H9 (cell line): ENCODE measurements around the gene CSMD2. TPM values are rescaled to one million over a fixed set of nuclear protein-coding genes. Genes with fewer than 3 reads are reported as not detected.

ENCODE experiments used
- DNase-seq: peaks from one replicate; pipeline ENCODE4 v3.0.0-alpha.2; 2017
- H2AFZ ChIP-seq: one replicate; pipeline ENCODE4 v1.6.1; 2013; ENCODE audit warnings: mild to moderate bottlenecking, low read length, control low read depth, moderate library complexity
- H2AK5ac ChIP-seq: 2 replicates; pipeline ENCODE4 v1.6.1; 2013; ENCODE audit warnings: low read length, control low read depth, mixed read lengths; ENCODE audit not compliant: insufficient read length
- H2BK120ac ChIP-seq: one replicate; pipeline ENCODE4 v1.6.1; 2013; ENCODE audit warnings: low read depth, mild to moderate bottlenecking, low read length, control low read depth, inconsistent platforms; ENCODE audit not compliant: poor library complexity, severe bottlenecking
- H2BK12ac ChIP-seq: 2 replicates; pipeline ENCODE4 v1.6.1; 2013; ENCODE audit warnings: low read length, control low read depth, mixed read lengths, low read depth; ENCODE audit not compliant: insufficient read length
- H2BK15ac ChIP-seq: 2 replicates; pipeline ENCODE4 v1.6.1; 2013; ENCODE audit warnings: low read depth, low read length, control low read depth
- H2BK20ac ChIP-seq: one replicate; pipeline ENCODE4 v1.6.1; 2013; ENCODE audit warnings: low read depth, mild to moderate bottlenecking, low read length, control low read depth, inconsistent platforms; ENCODE audit not compliant: poor library complexity, severe bottlenecking
- H2BK5ac ChIP-seq: 2 replicates; pipeline ENCODE4 v1.6.1; 2013; ENCODE audit warnings: low read length, control low read depth, mixed read lengths; ENCODE audit not compliant: insufficient read length
- H3K14ac ChIP-seq: 2 replicates; pipeline ENCODE4 v1.6.1; 2013; ENCODE audit warnings: low read length, control low read depth; ENCODE audit not compliant: insufficient read depth
- H3K18ac ChIP-seq: 2 replicates; pipeline ENCODE4 v1.6.1; 2013; ENCODE audit warnings: low read depth, mild to moderate bottlenecking, mixed read lengths, low read length, control low read depth; ENCODE audit not compliant: insufficient read length
- H3K23ac ChIP-seq: 2 replicates; pipeline ENCODE4 v1.6.1; 2013; ENCODE audit warnings: low read length, control low read depth, mixed read lengths, low read depth; ENCODE audit not compliant: insufficient read length
- H3K23me2 ChIP-seq: 2 replicates; pipeline ENCODE4 v1.6.1; 2013; ENCODE audit warnings: low read depth, mild to moderate bottlenecking, mixed read lengths, low read length, control low read depth; ENCODE audit not compliant: insufficient read length, poor library complexity, severe bottlenecking
- H3K27ac ChIP-seq: 2 replicates; pipeline ENCODE4 v1.5.1; 2013; ENCODE audit warnings: low read length, control low read depth, mixed read lengths, low read depth; ENCODE audit not compliant: insufficient read length
- H3K27me3 ChIP-seq: 2 replicates; pipeline ENCODE4 v1.6.1; 2013; ENCODE audit warnings: low read length, control low read depth, inconsistent platforms; ENCODE audit not compliant: insufficient read depth
- H3K4ac ChIP-seq: 2 replicates; pipeline ENCODE4 v1.6.1; 2013; ENCODE audit warnings: low read depth, mild to moderate bottlenecking, control low read depth, inconsistent platforms, low read length, moderate library complexity
- H3K4me1 ChIP-seq: 2 replicates; pipeline ENCODE4 v1.6.1; 2013; ENCODE audit warnings: low read length, control low read depth, inconsistent platforms; ENCODE audit not compliant: insufficient read depth
- H3K4me2 ChIP-seq: 2 replicates; pipeline ENCODE4 v1.6.1; 2013; ENCODE audit warnings: low read length, control low read depth, mixed read lengths; ENCODE audit not compliant: insufficient read length, insufficient read depth
- H3K56ac ChIP-seq: 2 replicates; pipeline ENCODE4 v1.6.1; 2013; ENCODE audit warnings: low read depth, mild to moderate bottlenecking, mixed read lengths, low read length, control low read depth; ENCODE audit not compliant: insufficient read length
- H3K79me1 ChIP-seq: 2 replicates; pipeline ENCODE4 v1.6.1; 2013; ENCODE audit warnings: low read depth, mild to moderate bottlenecking, moderate library complexity, low read length, control low read depth, inconsistent platforms; ENCODE audit not compliant: insufficient read depth, poor library complexity, severe bottlenecking
- H3K79me2 ChIP-seq: 2 replicates; pipeline ENCODE4 v1.6.1; 2013; ENCODE audit warnings: low read length, control low read depth, inconsistent platforms; ENCODE audit not compliant: insufficient read depth
- H3K9ac ChIP-seq: 2 replicates; pipeline ENCODE4 v1.6.1; 2013; ENCODE audit warnings: low read length, control low read depth, mixed read lengths; ENCODE audit not compliant: insufficient read length; ENCODE audit errors: extremely low read depth
- H3K9me3 ChIP-seq: one replicate; pipeline ENCODE4 v1.6.1; 2013; ENCODE audit warnings: low read depth, low read length, inconsistent platforms; ENCODE audit not compliant: control insufficient read depth
- H3T11ph ChIP-seq: one replicate; pipeline ENCODE4 v1.6.1; 2013; ENCODE audit warnings: mild to moderate bottlenecking, low read length, control low read depth, inconsistent platforms
- H4K20me1 ChIP-seq: one replicate; pipeline ENCODE4 v1.6.1; 2013; ENCODE audit not compliant: control insufficient read depth, insufficient read length, insufficient read depth
- H4K5ac ChIP-seq: 2 replicates; pipeline ENCODE4 v1.6.1; 2013; ENCODE audit warnings: low read depth, mild to moderate bottlenecking, mixed read lengths, low read length, control low read depth; ENCODE audit not compliant: insufficient read length
- H4K8ac ChIP-seq: replicated peaks from 2 replicates; pipeline ENCODE4 v1.6.1; 2013; ENCODE audit warnings: low read length, control low read depth, mixed read lengths, low read depth; ENCODE audit not compliant: insufficient read length
- H4K91ac ChIP-seq: 2 replicates; pipeline ENCODE4 v1.6.1; 2013; ENCODE audit warnings: low read depth, mild to moderate bottlenecking, moderate library complexity, mixed read lengths, low read length, control low read depth; ENCODE audit not compliant: insufficient read length
- H3K27ac Mint-ChIP-seq, 3 experiments: 2 replicates in 2 of 3; 3 replicates in 1 of 3; pipeline ENCODE4 v1.8.0; 2020 to 2021; ENCODE audit warnings: mixed read lengths in 3 of 3, mild to moderate bottlenecking in 1 of 3, moderate library complexity in 1 of 3
- H3K27me3 Mint-ChIP-seq: 2 replicates; pipeline ENCODE4 v1.8.0; 2021; ENCODE audit warnings: low read depth, mild to moderate bottlenecking, moderate library complexity, mixed read lengths
- H3K36me3 Mint-ChIP-seq, 3 experiments: 2 replicates in 2 of 3; 3 replicates in 1 of 3; pipeline ENCODE4 v1.8.0; 2020 to 2021; ENCODE audit warnings: low read depth in 3 of 3, mixed read lengths in 3 of 3; ENCODE audit not compliant: insufficient read depth in 1 of 3
- H3K4me1 Mint-ChIP-seq, 2 experiments: 2 replicates each; pipeline ENCODE4 v1.8.0; 2020; ENCODE audit warnings: mixed read lengths in 2 of 2
- H3K4me3 Mint-ChIP-seq, 2 experiments: 2 replicates in 1 of 2; 3 replicates in 1 of 2; pipeline ENCODE4 v1.8.0; 2020 to 2021; ENCODE audit warnings: mild to moderate bottlenecking in 2 of 2, mixed read lengths in 2 of 2, moderate library complexity in 1 of 2
- H3K9me3 Mint-ChIP-seq, 2 experiments: 2 replicates in 1 of 2; 3 replicates in 1 of 2; pipeline ENCODE4 v1.8.0; 2020; ENCODE audit warnings: mild to moderate bottlenecking in 2 of 2, mixed read lengths in 2 of 2, moderate library complexity in 1 of 2
- CTCF ChIP-seq: fragments of 200-600 bp; sonication (generic); conservative IDR thresholded peaks from 3 replicates; pipeline ENCODE4 v1.8.0; 2021; ENCODE audit warnings: antibody characterized with exemption, mild to moderate bottlenecking
- WGBS: extraction: QIAGEN DNeasy Blood & Tissue Kit; methylation state at CpG from one replicate; pipeline ENCODE4 v1.1.7; 2013; ENCODE audit warnings: missing lambda C conversion rate, low lambda C conversion rate, mixed read lengths; ENCODE audit not compliant: insufficient read length; ENCODE audit errors: extremely low coverage; 5-methylcytosine and 5-hydroxymethylcytosine counted together
- total RNA-seq: library from RNA; stranded (reverse); gene quantifications from 2 replicates; pipeline ENCODE4 v1.2.1, GENCODE V29; 2021

Gene CSMD2
- total RNA-seq, 1 experiment from 2014 or later, result 6.4 TPM

DNA sequence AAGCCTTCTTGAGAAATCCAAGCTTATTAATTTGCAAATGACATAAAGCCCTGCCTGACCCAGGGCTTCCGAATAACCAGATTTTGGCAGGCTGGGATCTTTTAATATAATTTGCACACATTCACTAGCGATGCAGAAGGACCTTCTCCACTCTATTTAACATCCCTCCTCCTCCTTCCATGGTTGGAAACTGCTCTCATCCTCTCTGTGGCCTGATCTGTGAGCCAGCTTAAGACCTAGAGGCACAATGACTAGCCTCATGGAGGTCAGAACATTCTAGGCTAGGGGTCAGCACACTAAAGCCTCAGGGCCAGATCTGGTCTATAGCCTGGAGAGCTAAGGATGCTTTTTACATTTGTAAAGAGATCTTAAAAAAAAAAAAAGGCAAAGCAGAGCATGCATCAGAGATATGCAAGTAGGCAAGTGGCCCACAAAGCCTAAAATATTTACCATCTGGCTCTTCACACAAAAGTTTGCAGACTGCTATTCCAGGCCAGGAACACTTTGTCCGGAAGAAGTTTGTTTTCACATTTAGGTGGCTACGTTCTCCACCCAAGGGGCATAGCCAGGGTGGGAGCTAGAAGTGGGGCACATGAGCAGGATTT is 439.4 kb downstream of the CSMD2 start:
- Histone ChIP-seq H3K79me1 (no peaks in the 10 kb centered on the region), H3K4ac (no peak overlapping the region), H2BK15ac (no peak overlapping the region), H4K20me1 (no peaks in the 10 kb centered on the region), H3K56ac (no peak overlapping the region), H2BK5ac (no peak overlapping the region), H3K4me2 (no peak overlapping the region), H3K27ac (no peak overlapping the region), H2BK20ac (no peak overlapping the region), H3K79me2 (no peaks in the 10 kb centered on the region), H3K9me3 (no peaks in the 10 kb centered on the region), H2AK5ac (no peak overlapping the region), H2BK120ac (no peak overlapping the region), H3K27me3 (no peaks in the 10 kb centered on the region), H4K5ac (no peak overlapping the region), H3K14ac (no peak overlapping the region), H2BK12ac (no peak overlapping the region), H2AFZ (no peak overlapping the region), H3K23ac (no peak overlapping the region), H3T11ph (no peak overlapping the region), H3K9ac (no peak overlapping the region), H3K18ac (no peak overlapping the region), H4K8ac (no peak overlapping the region), H3K23me2 (no peaks in the 10 kb centered on the region), H3K4me1 (no peaks in the 10 kb centered on the region), H4K91ac (no peak overlapping the region)
- WGBS, result no CpG with 5 or more reads among the region's 4 CpGs
- Mint-ChIP-seq H3K27me3 (peaks cover 1% of the 10 kb centered on the region; the same call in 1 of the 2 replicates), H3K4me1 (peaks cover 3% of the 10 kb centered on the region in 2 experiments; a peak in 2 of 4 replicates), H3K9me3 (no peaks in the 10 kb centered on the region), H3K27ac (no peak overlapping the region; a peak in 1 of 7 replicates), H3K36me3 (peaks cover 7 to 21% (median 17%) of the 10 kb centered on the region in 3 experiments; a peak in 6 of 7 replicates), H3K4me3 (no peak overlapping the region)
- no peak for DNase-seq
- no peak for TF ChIP-seq CTCF
